Rectal smooth muscle tissue (tissue), 1 donor: ENCODE data around the gene ATP10A.

Experiments
- H3K27ac ChIP-seq: one replicate; pipeline ENCODE4 v1.7.0; 2013; ENCODE audit warnings: low read depth, low read length, inconsistent platforms
- H3K27me3 ChIP-seq: one replicate; pipeline ENCODE4 v1.7.0; 2013; ENCODE audit warnings: low read length; ENCODE audit not compliant: control insufficient read depth, insufficient read depth
- H3K36me3 ChIP-seq: one replicate; pipeline ENCODE4 v1.7.0; 2013; ENCODE audit warnings: low read length; ENCODE audit not compliant: control insufficient read depth, insufficient read depth
- H3K4me1 ChIP-seq: one replicate; pipeline ENCODE4 v1.7.0; 2013; ENCODE audit warnings: low read length; ENCODE audit not compliant: control insufficient read depth, insufficient read depth
- H3K4me3 ChIP-seq: one replicate; pipeline ENCODE4 v1.7.0; 2013; ENCODE audit warnings: low read length
- H3K9ac ChIP-seq: one replicate; pipeline ENCODE4 v1.7.0; 2013; ENCODE audit warnings: low read length

Gene ATP10A

DNA sequence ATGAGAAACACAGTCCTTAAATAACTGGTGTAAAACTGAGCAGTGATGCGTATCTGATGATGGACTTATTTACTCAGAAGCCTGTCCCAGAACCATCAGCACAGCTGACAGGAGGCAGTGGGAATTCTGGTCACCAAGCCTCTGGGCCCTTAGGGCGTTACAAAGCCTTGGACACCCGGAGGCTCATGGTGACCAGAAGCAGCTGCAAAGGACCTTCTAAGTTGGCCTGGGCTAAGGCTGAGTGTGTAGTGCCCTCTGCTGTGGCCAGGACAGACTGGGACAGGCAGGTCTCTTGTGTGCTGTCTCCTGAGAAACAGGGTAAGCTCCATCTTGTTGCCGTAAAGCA lies 168.9 kb downstream of the ATP10A start:
- H3K27ac ChIP-seq = no peak overlapping the region
- no peaks in the 10 kb centered on the region for H3K27me3 ChIP-seq
- no peak overlapping the region for H3K9ac ChIP-seq
- no peak overlapping the region for H3K4me3 ChIP-seq
- H3K4me1 ChIP-seq = no peaks in the 10 kb centered on the region
- H3K36me3 ChIP-seq = peaks cover 3% of the 10 kb centered on the region

DNA sequence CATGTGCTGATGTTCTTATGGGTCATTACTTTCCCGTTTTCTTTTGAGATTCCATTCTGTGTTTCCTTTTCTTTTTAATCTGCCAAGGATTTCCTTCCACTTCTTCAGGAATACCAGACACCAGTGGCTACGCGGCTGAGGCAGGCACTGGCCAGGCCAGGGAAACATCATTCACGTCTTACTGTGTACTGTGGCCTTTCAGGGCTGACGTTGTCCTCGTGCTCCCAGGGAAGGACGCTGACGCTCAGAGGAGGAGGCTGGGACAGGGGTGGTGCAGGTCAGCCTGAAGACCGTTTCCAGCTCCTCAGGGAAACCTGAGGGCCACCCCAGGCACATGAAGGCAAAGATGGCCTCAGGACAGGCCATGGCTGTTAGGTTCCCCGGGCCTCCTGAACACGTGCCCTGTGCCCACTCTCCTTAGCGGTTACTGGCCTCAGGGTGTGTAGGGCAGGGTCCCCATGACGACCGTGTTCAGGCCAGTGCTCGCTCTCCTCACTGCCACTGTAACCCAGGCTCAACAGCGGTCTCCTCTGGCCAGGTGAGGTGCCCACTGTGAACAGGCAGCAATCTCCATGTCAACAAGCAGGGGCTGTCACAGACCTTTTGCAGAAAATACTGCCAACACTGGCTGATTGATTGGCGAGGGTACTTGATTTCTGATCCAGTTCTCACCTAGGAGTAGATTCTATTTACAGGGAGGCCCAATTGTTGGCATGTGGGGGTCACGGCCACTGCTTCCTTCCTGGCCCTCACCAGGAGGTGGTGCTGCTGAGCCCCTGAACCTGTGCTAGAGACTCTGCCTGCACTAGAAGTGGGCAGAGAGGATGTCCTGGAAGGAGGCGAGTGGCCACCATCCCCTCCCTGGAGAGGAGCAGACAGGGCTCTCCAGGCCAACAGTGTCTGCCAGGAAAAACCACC lies 169.5 kb downstream of the ATP10A start:
- H3K4me1 ChIP-seq = no peaks in the 10 kb centered on the region
- no peaks in the 10 kb centered on the region for H3K27me3 ChIP-seq
- H3K36me3 ChIP-seq = peaks cover 3% of the 10 kb centered on the region
- no peak overlapping the region for H3K27ac ChIP-seq
- H3K4me3 ChIP-seq = no peak overlapping the region
- H3K9ac ChIP-seq = no peak overlapping the region

DNA sequence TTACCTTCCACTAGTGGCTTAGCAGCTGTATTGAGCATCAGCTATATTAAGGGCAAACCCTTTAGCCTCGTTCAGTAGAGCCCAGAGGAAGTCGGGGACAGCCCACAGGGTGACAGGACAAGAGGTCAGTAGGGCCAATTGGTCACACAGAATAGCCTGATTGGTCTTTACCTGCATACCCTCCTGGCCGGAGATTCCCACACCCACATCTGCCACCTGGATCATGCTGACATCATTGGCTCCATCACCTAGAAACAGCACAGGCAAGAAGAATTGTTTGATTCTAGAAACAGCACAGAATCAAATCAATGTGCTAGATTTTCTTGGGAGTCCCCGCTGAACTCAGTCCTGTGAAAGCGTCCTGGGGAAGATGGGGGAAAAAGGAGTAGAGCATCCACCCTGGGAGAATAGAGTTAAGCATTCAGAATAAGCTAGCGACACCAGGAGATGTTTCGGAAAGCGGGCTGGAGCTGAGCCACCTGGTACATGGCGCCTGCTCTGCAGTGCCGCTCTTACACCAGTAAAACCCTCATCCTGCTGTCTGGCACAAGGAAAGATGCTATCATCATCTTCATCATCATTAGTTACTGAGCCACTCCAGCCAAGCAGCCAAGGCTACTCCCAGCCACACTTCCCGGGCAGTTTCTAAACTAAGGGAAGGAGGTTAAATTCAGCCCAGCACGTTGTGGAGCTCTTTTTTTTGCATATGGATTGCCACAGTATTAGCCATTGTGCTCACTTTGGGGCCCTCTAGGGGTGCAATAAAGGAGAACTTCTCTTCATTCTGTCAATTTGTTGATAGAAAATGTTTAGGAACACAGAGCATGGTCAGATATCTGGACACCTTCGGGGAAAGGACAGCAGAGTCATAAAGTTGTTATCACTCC lies 171.3 kb downstream of the ATP10A start:
- no peak overlapping the region for H3K9ac ChIP-seq
- peaks cover 5% of the 10 kb centered on the region for H3K36me3 ChIP-seq

DNA sequence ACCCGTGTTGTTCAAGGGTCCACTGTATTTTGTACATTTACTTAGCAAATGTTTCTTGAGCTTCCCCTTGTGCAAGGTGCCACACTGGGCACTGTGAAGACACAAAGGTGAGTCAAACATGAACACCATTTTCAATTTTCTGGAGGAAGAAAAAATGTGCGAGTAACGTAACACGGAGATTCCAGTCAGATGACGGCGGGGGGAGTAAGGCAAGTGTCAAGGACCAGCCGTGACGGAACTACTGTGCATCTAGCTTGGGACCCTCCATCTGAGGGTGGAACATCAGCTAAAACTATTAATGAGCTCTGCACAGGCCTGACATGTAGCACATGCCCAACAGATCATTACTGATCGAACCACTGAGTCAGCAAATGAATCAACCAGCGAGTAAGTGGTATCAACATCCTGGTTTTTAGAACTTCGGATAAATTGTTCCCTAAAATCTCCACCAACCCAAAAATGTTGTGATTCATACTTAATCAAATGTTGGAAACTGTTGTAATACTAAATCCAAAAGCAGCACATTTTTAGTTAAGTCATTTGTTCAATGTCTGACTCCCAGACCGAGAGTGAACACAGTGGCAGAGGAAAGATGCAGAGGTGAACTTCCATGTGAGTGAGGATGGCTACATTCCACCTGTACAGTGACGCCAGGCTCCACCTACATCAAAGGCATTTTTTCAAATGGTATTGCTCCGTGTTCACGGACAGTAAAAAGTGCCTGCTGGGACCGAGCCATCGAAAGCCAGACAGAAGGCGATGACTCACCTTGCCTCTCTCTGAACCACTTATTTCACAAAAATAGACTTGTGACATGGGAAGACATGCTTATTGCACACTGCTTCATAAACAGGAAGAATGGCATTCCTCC lies 172.2 kb downstream of the ATP10A start:
- Histone ChIP-seq H3K36me3 (peaks cover 3% of the 10 kb centered on the region), H3K4me3 (no peak overlapping the region), H3K9ac (no peak overlapping the region), H3K27ac (no peak overlapping the region), H3K27me3 (no peaks in the 10 kb centered on the region), H3K4me1 (no peaks in the 10 kb centered on the region)

More for the DNA sequence above, 171.3 kb downstream of the ATP10A start:
- no peak overlapping the region for H3K4me3 ChIP-seq
- H3K27me3 ChIP-seq = no peaks in the 10 kb centered on the region
- H3K4me1 ChIP-seq = no peaks in the 10 kb centered on the region
- H3K27ac ChIP-seq = no peak overlapping the region

DNA sequence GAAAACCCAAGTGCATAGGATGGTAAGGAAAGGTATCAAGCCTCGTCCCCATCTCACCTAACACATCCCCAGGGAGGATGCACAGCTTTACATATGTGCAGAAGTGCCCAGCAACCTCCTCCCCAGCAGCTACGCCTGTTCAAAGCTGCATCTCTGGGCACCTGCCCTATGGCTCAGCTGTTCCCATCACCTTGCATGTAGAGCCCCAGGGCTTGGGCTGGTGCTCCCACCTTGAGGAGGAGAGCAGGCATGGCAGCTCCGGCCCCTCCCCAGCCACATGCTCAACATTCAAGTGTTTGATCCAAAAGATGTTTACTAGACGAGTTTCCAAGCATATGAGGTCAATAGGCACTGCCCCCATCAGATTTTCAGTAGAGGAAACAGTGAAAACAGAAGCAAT lies 173.5 kb downstream of the ATP10A start:
- Histone ChIP-seq H3K9ac (no peak overlapping the region), H3K4me3 (no peak overlapping the region), H3K27me3 (no peaks in the 10 kb centered on the region), H3K36me3 (peaks cover 3% of the 10 kb centered on the region), H3K27ac (no peak overlapping the region), H3K4me1 (peaks cover 6% of the 10 kb centered on the region)

DNA sequence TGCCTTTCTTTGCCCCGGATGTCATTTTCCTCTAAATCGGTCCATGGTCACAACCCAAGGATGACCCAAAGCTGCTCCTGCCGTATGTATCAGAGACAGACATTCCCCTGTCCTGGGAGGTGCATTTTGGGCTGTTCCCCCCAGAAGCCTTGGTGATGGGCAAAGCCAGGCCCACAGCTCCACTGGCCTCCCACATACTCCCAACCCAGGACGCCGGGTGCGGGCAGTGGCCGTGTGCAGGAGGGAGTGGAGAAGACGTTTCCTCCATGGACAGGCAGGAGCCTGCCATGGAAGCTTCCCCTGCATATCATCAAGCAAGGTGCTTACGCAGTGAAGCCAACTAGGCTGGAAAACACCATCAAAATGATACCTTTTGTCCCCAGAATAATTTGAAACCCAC lies 175.0 kb downstream of the ATP10A start:
- H3K4me1 ChIP-seq = peaks cover 9% of the 10 kb centered on the region
- peaks cover 3% of the 10 kb centered on the region for H3K36me3 ChIP-seq
- H3K27me3 ChIP-seq = no peaks in the 10 kb centered on the region
- no peak overlapping the region for H3K9ac ChIP-seq
- no peak overlapping the region for H3K27ac ChIP-seq
- no peak overlapping the region for H3K4me3 ChIP-seq

DNA sequence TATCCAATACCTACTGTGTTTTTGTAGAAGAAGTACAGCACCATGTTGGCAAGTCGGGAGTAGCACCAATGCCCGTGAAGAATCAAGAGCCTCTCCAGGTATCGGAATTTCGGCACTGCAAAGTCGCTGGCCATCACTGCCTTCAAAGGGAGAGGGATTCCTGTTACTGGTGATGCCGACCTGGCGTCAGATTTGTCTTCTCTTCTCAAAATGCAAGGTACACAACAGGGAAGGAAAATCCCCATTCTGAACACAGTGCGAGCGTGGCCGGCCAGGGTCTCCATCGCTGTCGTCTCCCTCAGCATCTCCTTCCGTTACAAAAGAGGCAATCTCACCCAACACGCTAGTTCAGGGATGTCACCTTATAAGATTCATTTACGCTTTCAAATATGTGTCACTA lies 175.4 kb downstream of the ATP10A start:
- Histone ChIP-seq H3K27ac (no peak overlapping the region), H3K36me3 (peaks cover 3% of the 10 kb centered on the region), H3K4me1 (peaks cover 9% of the 10 kb centered on the region), H3K4me3 (no peak overlapping the region), H3K27me3 (no peaks in the 10 kb centered on the region), H3K9ac (no peak overlapping the region)

DNA sequence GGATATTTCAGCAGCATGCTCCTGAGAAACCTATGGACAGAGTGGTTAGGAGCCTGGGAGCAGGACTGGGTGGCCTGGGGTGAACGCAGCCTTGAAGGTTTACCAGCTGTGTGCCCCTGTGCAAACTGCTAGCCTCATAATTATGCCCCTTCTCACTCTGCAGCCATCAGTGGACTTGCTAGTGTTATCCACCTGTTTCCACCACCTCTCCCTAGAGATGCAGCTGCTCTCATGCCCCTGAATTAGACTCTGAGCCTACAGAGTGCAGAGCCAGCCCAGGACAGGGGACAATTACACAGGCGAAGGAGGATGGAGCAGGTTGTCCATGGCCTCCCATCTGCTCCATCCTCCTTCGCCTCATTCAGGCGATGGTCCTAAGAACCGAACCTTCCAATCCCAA lies 175.9 kb downstream of the ATP10A start:
- H3K27me3 ChIP-seq = no peaks in the 10 kb centered on the region
- no peak overlapping the region for H3K27ac ChIP-seq
- peaks cover 3% of the 10 kb centered on the region for H3K36me3 ChIP-seq
- H3K9ac ChIP-seq = no peak overlapping the region
- peaks cover 13% of the 10 kb centered on the region for H3K4me1 ChIP-seq
- no peak overlapping the region for H3K4me3 ChIP-seq

DNA sequence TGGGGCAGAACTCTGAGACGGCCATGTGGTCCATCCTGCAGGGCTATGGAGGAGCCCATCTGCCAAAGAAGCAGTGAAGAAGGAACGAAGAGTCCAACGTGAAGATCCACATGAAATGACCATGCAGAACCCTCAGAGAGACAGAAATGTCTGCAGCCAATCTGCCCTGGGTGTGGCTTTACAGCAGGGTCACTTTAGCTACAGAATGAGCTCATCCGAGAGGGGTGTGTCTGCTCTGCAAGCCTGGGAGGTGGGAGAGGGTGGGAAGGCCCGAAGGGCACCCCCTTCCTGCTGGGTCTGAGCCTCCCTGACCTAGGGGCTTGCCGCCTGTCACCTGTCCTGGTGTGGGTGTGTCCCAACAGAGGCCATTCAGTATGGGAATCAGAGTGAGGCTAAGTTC lies 176.3 kb downstream of the ATP10A start:
- peaks cover 16% of the 10 kb centered on the region for H3K4me1 ChIP-seq
- H3K27me3 ChIP-seq = no peaks in the 10 kb centered on the region

DNA sequence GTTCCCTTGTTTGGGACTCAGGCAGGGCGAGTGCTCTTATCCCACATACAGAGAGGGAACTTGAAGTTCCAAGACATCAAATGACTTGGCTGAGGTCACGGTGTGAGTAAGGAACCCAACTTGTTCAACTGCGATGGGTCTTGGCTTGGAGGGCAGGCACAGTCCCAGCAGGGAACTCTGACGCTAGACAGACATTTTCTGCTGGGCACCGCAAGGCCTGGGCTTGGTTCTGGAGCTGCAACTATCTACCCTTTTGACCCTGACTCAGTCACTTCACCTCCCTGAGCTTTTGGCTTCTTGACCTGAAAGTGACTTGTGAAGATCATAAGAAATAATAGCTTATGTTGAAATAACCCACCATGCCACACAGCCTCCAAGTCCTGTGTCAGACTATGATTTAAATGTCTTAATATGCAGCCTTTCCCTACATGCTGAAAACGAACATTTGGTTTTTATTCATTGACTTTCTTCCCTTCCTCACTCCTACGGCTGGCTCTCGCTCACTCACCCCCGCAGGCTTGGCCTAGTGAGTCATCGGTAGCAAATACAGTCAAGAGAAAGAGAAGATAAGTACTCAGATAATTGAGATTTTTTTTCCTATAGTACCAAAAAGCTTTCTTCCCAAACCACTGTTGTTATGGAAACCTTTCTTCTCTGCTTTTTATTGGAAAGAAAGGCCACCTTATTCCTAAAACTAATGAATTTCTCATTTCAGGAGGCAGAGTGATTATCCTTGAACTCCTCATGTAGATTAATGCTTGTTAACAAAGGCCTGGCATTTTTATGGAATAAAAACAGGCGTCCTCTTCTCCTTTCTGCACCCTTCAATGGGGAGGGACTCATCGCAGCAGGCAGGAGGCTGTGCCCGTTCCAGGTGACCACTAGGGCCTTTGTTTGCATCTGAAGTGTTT lies 178.4 kb downstream of the ATP10A start:
- Histone ChIP-seq H3K27ac (peak overlapping the region; percentile 41), H3K9ac (no peak overlapping the region), H3K36me3 (peaks cover 3% of the 10 kb centered on the region), H3K4me3 (no peak overlapping the region), H3K4me1 (peaks cover 16% of the 10 kb centered on the region), H3K27me3 (no peaks in the 10 kb centered on the region)

More for the DNA sequence above, 176.3 kb downstream of the ATP10A start:
- no peak overlapping the region for H3K9ac ChIP-seq
- peaks cover 3% of the 10 kb centered on the region for H3K36me3 ChIP-seq
- no peak overlapping the region for H3K27ac ChIP-seq
- no peak overlapping the region for H3K4me3 ChIP-seq

DNA sequence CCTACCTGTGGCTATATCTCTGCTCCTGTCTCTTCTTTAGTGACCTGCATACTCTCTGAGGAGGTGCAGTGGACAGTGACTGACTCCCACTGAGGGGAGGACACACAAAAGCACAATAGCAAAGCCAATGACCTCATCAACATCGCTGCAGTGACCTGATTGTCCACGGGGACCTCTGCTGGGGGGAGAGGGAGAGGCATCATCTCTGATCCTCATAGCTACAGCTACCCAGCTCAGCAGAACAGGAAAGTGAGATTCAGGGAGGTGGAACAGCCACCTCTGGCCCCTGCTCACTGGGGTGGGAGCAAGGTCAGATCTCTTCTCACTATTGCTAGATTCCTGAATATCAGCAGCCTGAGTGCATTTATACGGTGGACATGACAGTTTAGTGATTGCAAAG lies 179.2 kb downstream of the ATP10A start:
- H3K9ac ChIP-seq = no peak overlapping the region
- peaks cover 3% of the 10 kb centered on the region for H3K36me3 ChIP-seq
- H3K27me3 ChIP-seq = no peaks in the 10 kb centered on the region
- peaks cover 16% of the 10 kb centered on the region for H3K4me1 ChIP-seq
- H3K4me3 ChIP-seq = no peak overlapping the region
- no peak overlapping the region for H3K27ac ChIP-seq
